Measurements from ENCODE around the gene IPO7.
"Not testable (repeated sequence)": the region's sequence is repeated elsewhere in the genome, so short reads cannot be mapped to it uniquely, and the experiment has no call there.

Gene IPO7

DNA sequence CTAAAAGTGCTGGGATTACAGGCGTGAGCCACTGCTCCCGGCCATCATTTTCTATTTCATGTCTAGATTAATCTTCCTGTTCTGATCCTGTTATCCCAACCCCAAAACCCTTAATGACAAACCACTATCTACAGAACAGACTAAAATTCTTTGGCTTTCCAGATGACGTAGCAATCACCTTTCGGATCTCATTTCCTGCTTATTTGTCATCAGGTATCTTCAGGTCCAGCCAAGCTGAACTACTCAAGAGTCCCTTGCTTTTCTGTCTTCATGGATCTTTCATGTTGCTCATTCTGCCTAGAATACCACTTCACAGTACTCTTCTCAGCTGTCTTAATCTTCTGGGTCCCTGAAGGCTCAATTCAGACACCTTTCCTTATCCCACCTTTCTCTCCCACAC is 27.4 kb upstream of the IPO7 start:
- Histone ChIP-seq H3K27me3 (no peaks in the 10 kb centered on the region), H3K27ac (no peak overlapping the region), H3K36me3 (no peaks in the 10 kb centered on the region), H3K4me1 (no peaks in the 10 kb centered on the region), H3K9me3 (no peaks in the 10 kb centered on the region), H3K4me3 (no peak overlapping the region)
- no peak for DNase-seq
- TF ChIP-seq, protein P1, sequence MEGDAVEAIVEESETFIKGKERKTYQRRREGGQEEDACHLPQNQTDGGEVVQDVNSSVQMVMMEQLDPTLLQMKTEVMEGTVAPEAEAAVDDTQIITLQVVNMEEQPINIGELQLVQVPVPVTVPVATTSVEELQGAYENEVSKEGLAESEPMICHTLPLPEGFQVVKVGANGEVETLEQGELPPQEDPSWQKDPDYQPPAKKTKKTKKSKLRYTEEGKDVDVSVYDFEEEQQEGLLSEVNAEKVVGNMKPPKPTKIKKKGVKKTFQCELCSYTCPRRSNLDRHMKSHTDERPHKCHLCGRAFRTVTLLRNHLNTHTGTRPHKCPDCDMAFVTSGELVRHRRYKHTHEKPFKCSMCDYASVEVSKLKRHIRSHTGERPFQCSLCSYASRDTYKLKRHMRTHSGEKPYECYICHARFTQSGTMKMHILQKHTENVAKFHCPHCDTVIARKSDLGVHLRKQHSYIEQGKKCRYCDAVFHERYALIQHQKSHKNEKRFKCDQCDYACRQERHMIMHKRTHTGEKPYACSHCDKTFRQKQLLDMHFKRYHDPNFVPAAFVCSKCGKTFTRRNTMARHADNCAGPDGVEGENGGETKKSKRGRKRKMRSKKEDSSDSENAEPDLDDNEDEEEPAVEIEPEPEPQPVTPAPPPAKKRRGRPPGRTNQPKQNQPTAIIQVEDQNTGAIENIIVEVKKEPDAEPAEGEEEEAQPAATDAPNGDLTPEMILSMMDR (IDR thresholded peaks at IDR 0.05) = no peak
- intact Hi-C loops (cut with DNase I; ENCODE audit: low total_unique reads) = no loop called here

DNA sequence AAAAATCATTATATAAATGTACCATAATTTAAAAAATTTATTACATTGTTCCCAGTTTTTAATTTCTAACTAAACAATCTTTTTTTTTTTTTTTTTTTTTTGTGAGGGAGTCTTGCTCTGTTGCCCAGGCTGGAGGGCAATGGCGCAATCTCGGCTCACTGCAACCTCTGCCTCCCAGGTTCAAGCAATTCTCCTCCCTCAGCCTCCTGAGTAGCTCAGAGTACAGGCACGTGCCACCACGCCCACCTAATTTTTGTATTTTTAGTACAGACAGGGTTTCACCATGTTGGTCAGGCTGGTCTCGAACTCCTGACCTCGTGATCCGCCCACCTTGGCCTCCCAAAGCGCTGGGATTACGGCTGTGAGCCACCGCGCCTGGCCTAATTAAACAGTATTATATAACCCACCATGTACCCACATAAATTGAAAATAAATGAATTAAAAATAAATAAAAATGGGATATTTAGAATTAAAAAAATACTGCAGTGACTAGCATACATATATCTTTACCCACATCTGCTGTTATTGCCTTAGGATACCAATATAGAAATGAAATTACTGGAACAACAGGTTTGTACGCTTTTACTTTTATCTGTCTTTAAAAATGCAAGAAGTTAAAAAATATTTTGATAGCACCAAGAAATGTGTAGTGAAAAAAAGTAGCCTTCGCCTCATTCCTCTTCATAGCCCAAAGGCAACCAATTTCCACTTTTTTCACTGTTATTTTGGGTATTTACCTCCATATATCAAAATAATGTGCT is 23.4 kb upstream of the IPO7 start:
- not testable (repeated sequence) for H3K27me3 ChIP-seq, H3K9me3 ChIP-seq, DNase-seq, H3K4me3 ChIP-seq, H3K27ac ChIP-seq, H3K36me3 ChIP-seq
- intact Hi-C loops (cut with DNase I; ENCODE audit: low total_unique reads) = loop anchor here (5.0 kb wide), 1 partner anchor 49 kb away; the partner anchor contains the start of gene TMEM41B
- H3K4me1 ChIP-seq = peaks cover 0 to 18% (median 12%) of the 10 kb centered on the region in 4 donors

- Histone ChIP-seq H3K4me1 (peaks cover 0 to 18% (median 12%) of the 10 kb centered on the region in 4 donors), H3K4me3 (no peak overlapping the region), H3K9me3 (no peaks in the 10 kb centered on the region), H3K27me3 (no peaks in the 10 kb centered on the region), H3K36me3 (no peaks in the 10 kb centered on the region), H3K27ac (peak overlapping the region; percentile 30 to 95)
- intact Hi-C loops (cut with DNase I; ENCODE audit: low total_unique reads) = loop anchor here (5.0 kb wide), 1 partner anchor 50 kb away; the partner anchor contains the start of gene TMEM41B
- no peak for DNase-seq
- TF ChIP-seq, protein P1 (IDR thresholded peaks at IDR 0.05) = no peak
These were observed 22.0 kb upstream of the IPO7 start for GRCh38 chr11:9362393-9362863.

DNA sequence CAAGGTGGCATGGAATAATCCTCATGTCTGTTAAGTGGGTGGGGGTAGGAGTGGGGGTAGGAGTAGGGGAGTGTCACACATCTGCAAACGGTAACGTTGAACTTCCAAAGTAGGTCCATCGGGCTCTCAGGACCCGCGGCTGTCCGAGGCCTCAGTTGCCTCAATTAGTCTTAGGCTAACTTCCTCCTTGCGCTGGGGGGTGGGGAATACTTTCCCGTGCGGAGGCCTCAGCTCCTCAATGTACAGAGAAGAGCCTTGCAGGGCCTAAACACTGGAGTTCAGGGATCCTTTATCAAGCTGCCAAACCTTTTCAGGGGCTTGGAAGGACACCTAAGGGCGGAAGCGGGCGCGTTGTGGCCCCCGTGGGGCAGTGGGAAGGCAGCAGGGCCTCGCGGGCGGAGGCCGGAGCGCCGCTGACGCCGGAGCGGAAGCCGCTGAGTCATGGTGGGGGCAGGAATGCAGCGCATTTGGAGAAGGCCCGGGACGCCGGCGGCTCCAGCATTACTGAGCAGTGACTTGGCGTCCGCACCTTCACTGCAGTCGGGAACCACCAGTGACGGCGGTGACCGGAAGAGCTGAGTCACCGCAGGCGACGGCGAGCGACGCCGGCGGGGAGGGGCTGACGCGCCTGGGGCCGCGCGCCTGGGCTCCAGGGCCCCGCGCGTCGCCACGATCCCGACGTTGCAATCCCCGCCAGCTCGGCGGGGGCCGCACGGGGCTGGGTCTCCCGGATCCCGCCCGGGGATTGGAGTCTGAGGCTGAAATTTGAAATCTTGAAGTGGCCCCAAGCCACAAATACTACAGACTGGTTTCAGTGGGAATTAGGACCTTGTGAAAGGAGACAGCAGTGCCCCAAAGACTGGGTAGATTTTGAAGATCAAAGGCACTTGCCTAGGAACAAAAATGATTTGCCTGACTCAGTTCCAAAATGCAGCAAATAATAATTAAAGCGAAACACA is 20.2 kb upstream of the IPO7 start:
- Histone ChIP-seq H3K4me1 (peaks cover 0 to 18% (median 12%) of the 10 kb centered on the region in 4 donors), H3K27ac (peak overlapping the region; percentile 94 to 95), H3K9me3 (no peaks in the 10 kb centered on the region), H3K4me3 (peak overlapping the region; percentile 51 to 52), H3K36me3 (no peaks in the 10 kb centered on the region), H3K27me3 (no peaks in the 10 kb centered on the region)
- intact Hi-C loops (cut with DNase I; ENCODE audit: low total_unique reads) = loop anchor here (5.0 kb wide), 1 partner anchor 52 kb away; the partner anchor contains the start of gene TMEM41B
- TF ChIP-seq, protein P1 (IDR thresholded peaks at IDR 0.05) = no peak
- peak; percentile 96 to 98 for DNase-seq

GRCh38 chr11:9367551-9367950 is 16.9 kb upstream of the IPO7 start:
- intact Hi-C loops (cut with DNase I; ENCODE audit: low total_unique reads) = no loop called here
- Histone ChIP-seq H3K36me3 (no peaks in the 10 kb centered on the region), H3K27ac (no peak overlapping the region), H3K9me3 (no peaks in the 10 kb centered on the region), H3K27me3 (no peaks in the 10 kb centered on the region), H3K4me3 (no peak overlapping the region), H3K4me1 (peaks cover 0 to 17% (median 10%) of the 10 kb centered on the region in 4 donors)
- TF ChIP-seq, protein P1 (IDR thresholded peaks at IDR 0.05) = no peak
- DNase-seq = no peak

Data from tibial artery (tissue), 4 donors.